Measurements from ENCODE around the gene RASD2.

DNA sequence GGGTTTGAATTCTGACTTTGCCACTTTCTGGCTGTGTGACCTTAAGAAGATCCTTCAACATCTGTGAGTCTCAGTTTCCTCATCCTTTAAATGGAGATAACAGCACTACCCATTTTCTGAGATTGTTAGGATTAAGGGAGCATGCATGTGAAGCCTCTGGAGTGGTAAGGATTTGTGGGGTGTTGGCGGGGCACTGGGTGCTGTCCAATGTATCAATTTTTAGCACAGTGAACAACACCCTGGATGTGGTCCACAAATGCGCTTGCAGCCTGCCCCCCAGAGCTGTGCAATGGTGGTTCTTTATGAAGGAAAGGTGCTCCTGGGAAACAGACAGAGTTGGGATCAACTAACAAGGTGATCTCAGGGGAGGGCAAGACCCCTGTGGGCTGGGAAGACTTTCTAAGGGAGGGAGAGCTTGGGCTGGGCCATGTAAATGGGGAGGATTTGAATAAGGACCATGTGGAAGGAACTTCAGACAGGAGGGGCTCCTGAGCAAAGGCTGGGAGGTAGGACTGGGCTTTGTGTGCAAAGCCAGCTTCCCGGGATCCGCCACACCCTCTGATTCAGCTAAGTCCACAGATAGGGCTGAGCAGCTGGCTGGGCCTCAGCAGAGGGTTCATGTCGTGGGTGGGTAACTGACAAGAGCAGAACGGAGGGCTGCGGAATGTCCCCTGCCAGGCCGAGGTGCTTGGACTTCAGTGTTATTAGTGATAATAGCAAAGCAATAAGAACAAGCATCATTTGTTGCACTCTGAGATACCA, 22.7 kb upstream of the RASD2 start:
- no peak for TF ChIP-seq POLR2AphosphoS5 (IDR thresholded peaks at IDR 0.05; ENCODE audit: low read depth, low read length)
- no peak for TF ChIP-seq POLR2A (IDR thresholded peaks at IDR 0.05; ENCODE audit: low read depth, low read length)
- no peak for TF ChIP-seq TAF1 (IDR thresholded peaks at IDR 0.05; ENCODE audit: low read depth, low read length)
- no peak for TF ChIP-seq SPI1 (IDR thresholded peaks at IDR 0.05; ENCODE audit: low read depth, low read length)
